Parathyroid adenoma (tissue), 2 donors: ENCODE data around the gene SYCP2.

Experiments
- H2AFZ ChIP-seq: fragments of 300-600 bp; sonication (generic); one replicate; pipeline ENCODE4 v1.7.0; 2017; ENCODE audit warnings: antibody characterized with exemption, mild to moderate bottlenecking
- H3K27ac ChIP-seq: fragments of 300-600 bp; sonication (generic); one replicate; pipeline ENCODE4 v1.7.0; 2017
- H3K27me3 ChIP-seq: fragments of 300-600 bp; sonication (generic); one replicate; pipeline ENCODE4 v1.7.0; 2017; ENCODE audit warnings: low read length; ENCODE audit not compliant: control insufficient read depth, insufficient read depth
- H3K36me3 ChIP-seq: fragments of 300-600 bp; sonication (generic); one replicate; pipeline ENCODE4 v1.7.0; 2017; ENCODE audit warnings: low read length; ENCODE audit not compliant: control insufficient read depth, insufficient read depth
- H3K4me1 ChIP-seq: fragments of 300-600 bp; sonication (generic); one replicate; pipeline ENCODE4 v1.7.0; 2017; ENCODE audit warnings: control low read depth
- H3K4me2 ChIP-seq: fragments of 300-600 bp; sonication (generic); one replicate; pipeline ENCODE4 v1.7.0; 2017; ENCODE audit warnings: low read length
- H3K4me3 ChIP-seq: fragments of 300-600 bp; sonication (generic); one replicate; pipeline ENCODE4 v1.7.0; 2017; ENCODE audit warnings: low read depth, low read length
- H3K79me2 ChIP-seq: fragments of 300-600 bp; sonication (generic); one replicate; pipeline ENCODE4 v1.7.0; 2017; ENCODE audit warnings: control low read depth
- H3K9ac ChIP-seq: fragments of 300-600 bp; sonication (generic); one replicate; pipeline ENCODE4 v1.7.0; 2017; ENCODE audit warnings: mild to moderate bottlenecking
- H3K9me3 ChIP-seq: fragments of 300-600 bp; sonication (generic); one replicate; pipeline ENCODE4 v1.7.0; 2017; ENCODE audit warnings: low read length; ENCODE audit not compliant: control insufficient read depth
- TF ChIP-seq, protein P1 (sequence below): fragments of 300-600 bp; sonication (generic); IDR thresholded peaks from one replicate; pipeline ENCODE4 v1.7.0; 2017; ENCODE audit warnings: antibody characterized with exemption, mild to moderate bottlenecking
- donor health status: primary hyperparathyroidism.

The SYCP2 gene

DNA sequence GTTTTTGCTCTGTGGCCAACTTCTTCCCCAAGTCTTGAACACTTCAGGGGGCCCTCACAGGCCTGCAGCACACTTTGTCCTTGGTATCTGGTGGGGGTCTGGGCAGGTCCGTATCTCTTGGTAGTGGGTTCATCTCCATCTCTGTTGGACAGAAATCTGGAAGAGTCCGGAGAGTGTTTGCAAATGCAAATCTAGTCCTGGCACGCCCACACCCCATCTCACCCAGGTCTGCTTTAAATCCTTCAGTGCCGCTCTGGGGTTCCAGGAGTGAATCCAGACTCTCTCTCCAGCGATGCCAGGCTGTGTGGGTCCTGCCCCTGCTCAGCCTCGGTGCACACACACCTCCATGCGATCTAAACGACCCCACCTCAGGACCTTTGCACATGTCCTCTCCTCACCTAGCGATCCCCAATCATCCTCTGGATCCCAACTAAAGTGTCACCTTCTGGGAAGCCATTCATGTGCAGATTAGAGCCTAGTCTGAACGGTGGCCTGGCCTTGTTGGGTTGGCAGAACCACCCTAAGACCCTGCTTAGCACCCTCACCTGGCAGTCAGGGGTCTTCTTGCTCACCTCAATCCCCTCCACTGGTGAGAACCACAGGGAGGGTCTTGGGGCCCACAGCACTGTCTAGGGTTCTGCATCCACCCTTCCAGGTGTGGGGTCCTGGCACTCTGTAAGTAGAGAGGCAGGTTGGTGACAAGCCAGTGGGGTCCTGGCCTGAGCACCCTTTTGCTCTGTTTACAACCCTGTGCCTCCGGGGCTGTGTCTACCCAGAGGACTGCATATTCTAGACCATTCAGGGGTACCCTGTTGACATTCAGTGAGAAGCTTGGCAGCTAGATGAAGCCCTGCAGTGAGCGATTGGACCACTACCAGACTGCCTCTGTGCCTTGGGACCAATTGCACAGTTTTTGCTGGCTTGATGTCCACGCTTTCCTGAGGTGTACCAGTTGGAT is 100.8 kb downstream of the SYCP2 start:
- no peak overlapping the region for H3K27ac ChIP-seq
- H3K9ac ChIP-seq, result no peak overlapping the region
- H3K79me2 ChIP-seq, result no peaks in the 10 kb centered on the region
- TF ChIP-seq, protein P1, sequence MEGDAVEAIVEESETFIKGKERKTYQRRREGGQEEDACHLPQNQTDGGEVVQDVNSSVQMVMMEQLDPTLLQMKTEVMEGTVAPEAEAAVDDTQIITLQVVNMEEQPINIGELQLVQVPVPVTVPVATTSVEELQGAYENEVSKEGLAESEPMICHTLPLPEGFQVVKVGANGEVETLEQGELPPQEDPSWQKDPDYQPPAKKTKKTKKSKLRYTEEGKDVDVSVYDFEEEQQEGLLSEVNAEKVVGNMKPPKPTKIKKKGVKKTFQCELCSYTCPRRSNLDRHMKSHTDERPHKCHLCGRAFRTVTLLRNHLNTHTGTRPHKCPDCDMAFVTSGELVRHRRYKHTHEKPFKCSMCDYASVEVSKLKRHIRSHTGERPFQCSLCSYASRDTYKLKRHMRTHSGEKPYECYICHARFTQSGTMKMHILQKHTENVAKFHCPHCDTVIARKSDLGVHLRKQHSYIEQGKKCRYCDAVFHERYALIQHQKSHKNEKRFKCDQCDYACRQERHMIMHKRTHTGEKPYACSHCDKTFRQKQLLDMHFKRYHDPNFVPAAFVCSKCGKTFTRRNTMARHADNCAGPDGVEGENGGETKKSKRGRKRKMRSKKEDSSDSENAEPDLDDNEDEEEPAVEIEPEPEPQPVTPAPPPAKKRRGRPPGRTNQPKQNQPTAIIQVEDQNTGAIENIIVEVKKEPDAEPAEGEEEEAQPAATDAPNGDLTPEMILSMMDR, result no peak
- peaks cover 7% of the 10 kb centered on the region for H3K4me1 ChIP-seq
- no peaks in the 10 kb centered on the region for H3K9me3 ChIP-seq
- H3K4me2 ChIP-seq, result no peak overlapping the region
- H3K36me3 ChIP-seq, result no peaks in the 10 kb centered on the region
- no peak overlapping the region for H2AFZ ChIP-seq
- no peak overlapping the region for H3K4me3 ChIP-seq
- no peaks in the 10 kb centered on the region for H3K27me3 ChIP-seq

DNA sequence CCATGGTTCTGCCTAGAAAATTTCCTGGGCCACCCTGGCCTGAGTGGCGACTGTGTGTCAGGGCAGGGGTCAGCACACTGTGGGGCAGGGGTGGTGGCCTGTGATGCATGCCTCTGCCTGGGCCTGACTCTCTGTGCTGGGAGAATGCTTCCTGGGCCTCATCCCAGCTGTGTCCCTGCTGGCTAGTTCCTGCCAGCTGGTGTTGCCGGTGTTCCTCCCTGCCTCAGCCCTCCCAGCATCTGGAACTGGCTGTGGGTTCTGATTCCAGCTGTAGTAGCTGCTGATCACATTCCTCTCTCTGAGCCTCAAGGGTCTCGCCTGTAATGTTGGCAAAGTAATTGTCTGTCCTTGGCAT is 101.5 kb downstream of the SYCP2 start:
- Histone ChIP-seq H3K4me1 (peaks cover 6% of the 10 kb centered on the region), H3K79me2 (no peaks in the 10 kb centered on the region), H3K27me3 (no peaks in the 10 kb centered on the region), H3K4me3 (no peak overlapping the region), H3K36me3 (no peaks in the 10 kb centered on the region), H2AFZ (no peak overlapping the region), H3K27ac (no peak overlapping the region), H3K9me3 (no peaks in the 10 kb centered on the region), H3K4me2 (no peak overlapping the region), H3K9ac (no peak overlapping the region)
- TF ChIP-seq, protein P1, result no peak

DNA sequence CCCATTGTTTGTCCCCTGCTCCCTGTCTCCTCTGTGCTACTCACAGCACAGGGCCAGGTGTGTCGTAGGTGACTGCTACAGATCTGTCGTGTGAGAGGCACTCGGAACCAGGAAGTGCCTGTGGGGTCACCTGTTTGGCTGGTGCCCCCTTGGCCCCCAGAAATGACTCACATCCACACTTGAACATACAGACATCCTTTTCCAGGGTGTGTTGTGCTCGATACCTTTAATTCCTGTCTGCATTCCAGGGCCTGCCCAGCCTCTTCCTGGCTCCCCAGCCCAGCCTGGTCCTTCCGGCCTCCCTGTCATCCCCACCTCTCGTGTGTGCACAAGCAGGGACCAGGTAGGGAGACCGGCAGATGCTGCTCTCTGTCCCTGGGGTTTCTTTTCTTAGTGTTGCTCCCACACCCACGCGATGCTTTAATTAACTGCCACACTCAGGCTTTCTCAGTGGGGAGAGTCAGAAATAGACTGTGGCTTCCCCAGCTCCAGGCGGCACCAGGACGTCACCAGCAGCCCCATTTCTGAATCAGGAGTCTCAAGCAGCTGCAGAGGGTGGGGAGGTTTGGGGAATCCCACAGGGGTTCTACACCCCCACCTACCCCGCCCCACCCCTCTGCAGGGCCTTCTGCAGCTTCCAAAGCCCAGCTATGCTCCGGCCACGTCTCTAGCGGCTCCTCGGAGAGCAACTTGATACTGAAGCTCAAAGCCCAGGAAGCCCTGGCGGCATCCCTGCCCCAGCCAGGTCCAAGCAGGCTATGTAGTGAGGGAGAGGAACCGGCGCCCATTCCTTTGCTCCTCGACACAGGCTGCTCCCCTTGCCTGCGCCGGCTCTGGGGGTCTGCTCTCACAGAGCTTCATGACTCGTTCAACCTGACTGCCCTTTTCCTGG is 102.2 kb downstream of the SYCP2 start:
- Histone ChIP-seq H3K27me3 (no peaks in the 10 kb centered on the region), H3K4me1 (peaks cover 4% of the 10 kb centered on the region), H3K79me2 (no peaks in the 10 kb centered on the region), H2AFZ (no peak overlapping the region), H3K27ac (no peak overlapping the region), H3K4me2 (no peak overlapping the region), H3K9ac (no peak overlapping the region), H3K4me3 (no peak overlapping the region), H3K9me3 (no peaks in the 10 kb centered on the region), H3K36me3 (no peaks in the 10 kb centered on the region)
- TF ChIP-seq, protein P1, result no peak

DNA sequence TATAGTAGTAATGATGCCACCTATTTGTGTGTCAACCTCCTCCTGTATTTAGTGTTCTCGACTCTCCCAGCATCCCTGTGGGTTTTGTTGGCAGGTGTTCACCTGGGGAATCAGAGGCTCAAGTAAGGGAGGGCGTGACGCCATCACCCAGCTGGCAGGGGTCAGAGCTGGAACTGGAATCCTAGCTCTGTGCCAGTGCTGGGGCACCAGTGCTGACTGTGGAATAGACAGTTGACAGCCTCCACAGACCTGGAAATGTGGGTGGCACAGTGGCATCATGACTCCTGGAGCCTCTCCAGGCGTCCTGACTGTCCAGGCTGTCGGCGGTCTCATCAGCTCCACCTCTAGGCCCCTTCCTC is 102.8 kb downstream of the SYCP2 start:
- H3K27me3 ChIP-seq, result no peaks in the 10 kb centered on the region
- H3K27ac ChIP-seq, result no peak overlapping the region
- no peaks in the 10 kb centered on the region for H3K36me3 ChIP-seq
- no peaks in the 10 kb centered on the region for H3K79me2 ChIP-seq
- no peak overlapping the region for H3K9ac ChIP-seq
- no peaks in the 10 kb centered on the region for H3K9me3 ChIP-seq
- no peak overlapping the region for H3K4me3 ChIP-seq
- H3K4me2 ChIP-seq, result no peak overlapping the region
- no peaks in the 10 kb centered on the region for H3K4me1 ChIP-seq
- H2AFZ ChIP-seq, result no peak overlapping the region
- TF ChIP-seq, protein P1, result no peak
